Measurements from ENCODE around the gene ITGAD.

The ITGAD gene

GRCh38 chr16:31467151-31467773 is 74.1 kb downstream of the ITGAD start:
- H3K4me3 ChIP-seq (ENCODE audit: low read depth, low read length, poor library complexity, severe bottlenecking), result no peak overlapping the region
- no peak overlapping the region for H3K27ac ChIP-seq (ENCODE audit: low read depth, low read length, poor library complexity, severe bottlenecking)
- no peak overlapping the region for H2AFZ ChIP-seq (ENCODE audit: low read length)
- H3K9ac ChIP-seq (ENCODE audit: low read length), result no peak overlapping the region
- no peaks in the 10 kb centered on the region for H3K79me2 ChIP-seq (ENCODE audit: insufficient read depth, low read length)
- no peaks in the 10 kb centered on the region for H3K9me3 ChIP-seq (ENCODE audit: low read length)
- no peaks in the 10 kb centered on the region for H3K27me3 ChIP-seq (ENCODE audit: insufficient read depth, low read length)
- no peaks in the 10 kb centered on the region for H3K4me1 ChIP-seq (ENCODE audit: insufficient read depth, low read length, severe bottlenecking)
- TF ChIP-seq EZH2 (IDR thresholded peaks at IDR 0.05; ENCODE audit: borderline replicate concordance, low read length) (no peak), CTCF (IDR thresholded peaks at IDR 0.05; ENCODE audit: low read length) (no peak)
- H4K20me1 ChIP-seq (ENCODE audit: insufficient read depth, low read length), result no peaks in the 10 kb centered on the region
- H3K4me2 ChIP-seq (ENCODE audit: low read length), result no peak overlapping the region
- H3F3A ChIP-seq (ENCODE audit: insufficient read depth, low read length), result no peaks in the 10 kb centered on the region
- H3K9me2 ChIP-seq (ENCODE audit: low read depth, low read length), result no peaks in the 10 kb centered on the region
- H3K36me3 ChIP-seq (ENCODE audit: insufficient read depth, low read length), result no peaks in the 10 kb centered on the region

- Histone ChIP-seq H3K4me2 (ENCODE audit: low read length) (no peak overlapping the region), H2AFZ (ENCODE audit: low read length) (no peak overlapping the region), H3K36me3 (ENCODE audit: insufficient read depth, low read length) (no peaks in the 10 kb centered on the region), H3K79me2 (ENCODE audit: insufficient read depth, low read length) (no peaks in the 10 kb centered on the region), H4K20me1 (ENCODE audit: insufficient read depth, low read length) (no peaks in the 10 kb centered on the region), H3K27ac (ENCODE audit: low read depth, low read length, poor library complexity, severe bottlenecking) (no peak overlapping the region), H3K27me3 (ENCODE audit: insufficient read depth, low read length) (no peaks in the 10 kb centered on the region), H3K4me1 (ENCODE audit: insufficient read depth, low read length, severe bottlenecking) (no peaks in the 10 kb centered on the region), H3K9ac (ENCODE audit: low read length) (no peak overlapping the region), H3K4me3 (ENCODE audit: low read depth, low read length, poor library complexity, severe bottlenecking) (no peak overlapping the region), H3F3A (ENCODE audit: insufficient read depth, low read length) (no peaks in the 10 kb centered on the region), H3K9me3 (ENCODE audit: low read length) (no peaks in the 10 kb centered on the region), H3K9me2 (ENCODE audit: low read depth, low read length) (no peaks in the 10 kb centered on the region)
- TF ChIP-seq CTCF (IDR thresholded peaks at IDR 0.05; ENCODE audit: low read length) (no peak), EZH2 (IDR thresholded peaks at IDR 0.05; ENCODE audit: borderline replicate concordance, low read length) (no peak)
Measured at GRCh38 chr16:31467858-31468257, 74.7 kb downstream of the ITGAD start.

GRCh38 chr16:31470615-31471014 is 77.5 kb downstream of the ITGAD start:
- TF ChIP-seq CTCF (IDR thresholded peaks at IDR 0.05; ENCODE audit: low read length) (no peak), EZH2 (IDR thresholded peaks at IDR 0.05; ENCODE audit: borderline replicate concordance, low read length) (no peak)
- Histone ChIP-seq H3K9ac (ENCODE audit: low read length) (no peak overlapping the region), H3K4me2 (ENCODE audit: low read length) (no peak overlapping the region), H3K4me1 (ENCODE audit: insufficient read depth, low read length, severe bottlenecking) (no peaks in the 10 kb centered on the region), H3K27me3 (ENCODE audit: insufficient read depth, low read length) (no peaks in the 10 kb centered on the region; the same call in 1 of the 2 replicates), H2AFZ (ENCODE audit: low read length) (no peak overlapping the region), H3K27ac (ENCODE audit: low read depth, low read length, poor library complexity, severe bottlenecking) (no peak overlapping the region), H3K9me2 (ENCODE audit: low read depth, low read length) (no peaks in the 10 kb centered on the region), H3K79me2 (ENCODE audit: insufficient read depth, low read length) (no peaks in the 10 kb centered on the region), H3K36me3 (ENCODE audit: insufficient read depth, low read length) (no peaks in the 10 kb centered on the region), H3K9me3 (ENCODE audit: low read length) (no peaks in the 10 kb centered on the region), H3K4me3 (ENCODE audit: low read depth, low read length, poor library complexity, severe bottlenecking) (no peak overlapping the region), H4K20me1 (ENCODE audit: insufficient read depth, low read length) (no peaks in the 10 kb centered on the region), H3F3A (ENCODE audit: insufficient read depth, low read length) (no peaks in the 10 kb centered on the region)

Measured in OCI-LY1 (cell line).